Limb (tissue), 2 donors: ENCODE results near the gene CYTH2.
"Not testable (repeated sequence)": the region's sequence is repeated elsewhere in the genome, so short reads cannot be mapped to it uniquely, and the experiment has no call there.

Source experiments
- DNase-seq, 2 donors: peaks; one replicate each; pipeline ENCODE4 v3.0.0-alpha.2; 2016; ENCODE audit errors: extremely low spot score in 2 of 2

The CYTH2 gene

GRCh38 chr19:48477067-48477685 lies 8.0 kb downstream of the CYTH2 start:
- no peak for DNase-seq

DNA sequence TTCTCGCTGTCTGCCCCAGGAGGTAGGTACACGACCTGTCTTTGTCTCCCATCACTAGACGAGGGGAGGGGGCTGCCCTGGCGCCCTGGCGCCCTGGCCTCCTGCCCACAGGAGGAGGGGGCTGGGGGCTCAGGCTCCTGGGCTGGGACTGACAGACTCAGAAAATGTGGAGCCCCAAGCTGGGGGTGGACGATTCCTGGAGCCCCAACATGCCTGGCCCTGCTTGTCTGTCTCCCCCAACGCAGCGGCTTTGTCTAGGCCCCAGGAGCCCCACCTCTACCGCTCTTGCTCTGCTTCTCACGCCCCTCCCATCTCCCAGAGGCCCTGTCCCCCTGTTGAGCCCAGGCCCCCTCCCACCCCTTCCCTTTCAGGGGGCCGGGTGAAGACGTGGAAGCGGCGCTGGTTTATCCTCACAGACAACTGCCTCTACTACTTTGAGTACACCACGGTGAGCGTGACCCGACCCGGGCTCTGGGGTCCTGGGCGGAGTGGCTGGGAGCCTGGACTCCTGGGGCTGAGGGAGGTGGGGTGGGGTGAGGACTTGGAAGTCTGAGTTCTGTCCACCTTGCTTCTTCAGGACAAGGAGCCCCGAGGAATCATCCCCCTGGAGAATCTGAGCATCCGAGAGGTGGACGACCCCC lies 8.6 kb downstream of the CYTH2 start:
- peak in 1 of 2 donors; percentile 42 for DNase-seq

GRCh38 chr19:48478339-48479256 lies 9.4 kb downstream of the CYTH2 start:
- peak in 1 of 2 donors; percentile 36 for DNase-seq

- DNase-seq = peak in 1 of 2 donors; percentile 32
Measured at GRCh38 chr19:48479686-48480085, 10.5 kb downstream of the CYTH2 start.

DNA sequence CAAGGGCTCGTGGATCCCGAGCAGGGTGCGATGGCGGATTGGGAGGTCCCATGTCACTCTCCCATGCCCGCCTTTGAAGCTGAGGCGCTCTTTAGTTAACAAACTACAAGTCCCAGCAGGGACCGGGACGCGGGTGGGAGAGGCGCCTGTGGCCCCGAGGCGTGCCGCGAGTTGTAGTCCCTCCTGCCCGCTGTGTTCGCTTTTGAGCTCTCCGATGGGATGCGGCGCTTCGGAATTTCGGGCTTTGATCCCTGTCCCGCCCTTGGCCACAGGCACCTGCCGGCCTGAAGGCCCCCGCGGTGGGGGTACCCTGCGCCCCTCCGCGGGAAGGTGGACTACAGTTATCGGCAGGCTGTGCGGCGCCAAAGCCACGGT lies 11.0 kb downstream of the CYTH2 start:
- DNase-seq = no peak

GRCh38 chr19:48480558-48481500 lies 11.7 kb downstream of the CYTH2 start:
- DNase-seq = peak in 1 of 2 donors; percentile 71

GRCh38 chr19:48481846-48482639 lies 12.9 kb downstream of the CYTH2 start:
- DNase-seq = peak in 1 of 2 donors; percentile 26

DNA sequence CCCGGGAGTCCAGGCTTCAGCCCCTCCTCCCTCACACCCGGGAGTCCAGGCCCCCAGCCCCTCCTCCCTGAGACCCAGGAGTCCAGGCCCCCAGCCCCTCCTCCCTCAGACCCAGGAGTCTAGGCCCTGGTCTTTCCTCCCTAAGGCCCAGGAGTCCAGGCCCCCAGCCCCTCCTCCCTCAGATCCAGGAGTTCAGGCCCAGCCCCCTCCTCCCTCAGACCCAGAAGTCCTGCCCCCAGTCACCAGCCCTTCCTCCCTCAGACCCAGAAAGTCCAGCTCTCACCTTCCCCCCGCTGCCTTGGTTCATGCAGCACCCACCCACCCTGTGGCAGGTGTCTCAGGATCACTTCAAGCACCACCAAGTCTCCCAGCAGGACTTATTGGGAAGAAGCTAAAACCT lies 14.1 kb downstream of the CYTH2 start:
- no peak for DNase-seq

GRCh38 chr19:48484247-48484893 lies 15.2 kb downstream of the CYTH2 start:
- DNase-seq = no peak

DNA sequence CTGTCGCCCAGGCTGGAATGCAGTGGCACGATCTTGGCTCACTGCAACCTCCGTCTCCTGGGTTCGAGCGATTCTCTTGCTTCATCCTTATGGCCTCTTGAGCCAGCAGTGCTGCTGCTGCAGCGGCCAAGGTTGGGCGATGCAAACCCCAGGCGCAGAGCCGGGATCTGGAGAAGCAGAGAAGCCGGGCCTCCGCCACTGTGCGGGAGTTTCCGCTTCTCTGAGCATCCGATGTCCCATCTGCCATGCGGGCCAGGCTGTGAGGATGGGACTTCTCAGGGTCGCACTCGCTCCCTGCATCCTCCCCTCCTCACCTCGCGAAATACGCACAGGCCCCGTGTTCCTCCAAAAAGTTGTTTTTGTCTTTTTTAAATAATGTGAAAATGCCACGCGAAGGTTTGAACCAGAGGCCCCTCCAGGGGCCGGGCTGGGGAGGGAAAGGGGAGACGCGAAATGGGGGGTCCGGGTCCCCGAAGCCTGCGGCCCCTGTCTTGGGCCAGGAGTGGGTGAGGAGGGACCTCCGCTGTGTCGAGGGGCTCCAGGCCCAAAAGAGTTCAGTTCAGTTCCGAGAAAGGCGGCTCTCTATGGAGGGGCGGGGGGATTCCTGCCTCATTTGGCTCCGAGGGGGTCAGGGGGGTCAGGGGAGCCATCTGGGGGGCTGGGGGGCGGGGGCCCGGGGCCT lies 15.9 kb downstream of the CYTH2 start:
- no peak for DNase-seq

DNA sequence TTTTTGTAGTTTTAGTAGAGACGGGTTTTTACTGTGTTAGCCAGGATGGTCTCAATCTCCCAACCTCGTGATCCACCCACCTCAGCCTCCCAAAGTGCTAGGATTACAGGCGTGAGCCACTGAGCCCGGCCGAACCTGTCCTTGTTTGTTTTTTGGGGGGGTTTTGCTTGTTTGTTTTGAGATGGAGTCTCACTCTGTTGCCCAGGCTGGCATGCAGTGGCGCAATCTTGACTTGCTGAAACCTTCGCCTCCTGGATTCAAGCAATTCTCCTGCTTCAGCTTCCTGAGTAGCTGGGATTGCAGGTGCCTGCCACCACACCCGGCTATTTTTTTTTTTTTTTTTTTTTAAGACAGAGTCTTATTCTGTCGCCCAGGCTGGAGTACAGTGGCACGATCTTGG lies 17.5 kb downstream of the CYTH2 start:
- DNase-seq = not testable (repeated sequence)

DNA sequence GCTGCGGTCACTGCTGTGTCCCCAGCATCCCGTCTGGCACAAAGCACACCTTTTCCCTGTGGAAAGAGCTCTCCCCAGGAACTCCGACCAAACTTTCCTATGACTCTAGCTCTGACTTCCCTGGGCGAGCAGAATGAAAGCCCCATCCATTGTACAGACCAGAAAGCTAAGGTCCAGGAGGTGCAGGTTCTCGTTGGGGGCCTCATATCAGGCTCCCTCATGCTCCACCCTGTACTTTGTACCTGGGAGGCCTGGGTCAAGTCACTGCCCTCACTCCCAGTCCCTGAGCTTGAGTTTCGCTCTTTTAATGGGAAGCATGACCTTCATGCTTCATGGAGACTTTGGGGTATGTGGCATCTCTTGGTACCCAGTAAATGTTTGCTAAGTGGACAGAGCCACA lies 18.4 kb downstream of the CYTH2 start:
- no peak for DNase-seq

- peak in 1 of 2 donors; percentile 37 for DNase-seq
Measured at GRCh38 chr19:48487948-48488347, 18.8 kb downstream of the CYTH2 start.

DNA sequence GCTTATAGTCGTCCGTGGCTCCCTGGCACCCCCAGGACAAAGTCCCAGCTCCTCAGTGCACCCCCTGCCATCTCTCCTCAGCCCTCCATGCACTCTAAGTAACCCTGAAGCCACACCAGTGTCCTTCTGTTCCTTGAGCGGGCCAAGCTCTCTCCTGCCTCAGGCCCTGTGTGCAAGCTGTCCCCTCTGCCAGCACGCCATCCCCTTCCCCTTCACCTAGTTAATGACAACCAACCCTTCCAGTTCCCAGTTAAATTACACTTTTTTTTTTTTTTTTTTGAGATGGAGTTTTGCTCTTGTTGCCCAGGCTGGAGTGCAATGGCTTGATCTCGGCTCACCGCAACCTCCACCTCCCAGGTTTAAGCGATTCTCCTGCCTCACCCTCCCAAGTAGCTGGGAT lies 19.3 kb downstream of the CYTH2 start:
- not testable (repeated sequence) for DNase-seq

DNA sequence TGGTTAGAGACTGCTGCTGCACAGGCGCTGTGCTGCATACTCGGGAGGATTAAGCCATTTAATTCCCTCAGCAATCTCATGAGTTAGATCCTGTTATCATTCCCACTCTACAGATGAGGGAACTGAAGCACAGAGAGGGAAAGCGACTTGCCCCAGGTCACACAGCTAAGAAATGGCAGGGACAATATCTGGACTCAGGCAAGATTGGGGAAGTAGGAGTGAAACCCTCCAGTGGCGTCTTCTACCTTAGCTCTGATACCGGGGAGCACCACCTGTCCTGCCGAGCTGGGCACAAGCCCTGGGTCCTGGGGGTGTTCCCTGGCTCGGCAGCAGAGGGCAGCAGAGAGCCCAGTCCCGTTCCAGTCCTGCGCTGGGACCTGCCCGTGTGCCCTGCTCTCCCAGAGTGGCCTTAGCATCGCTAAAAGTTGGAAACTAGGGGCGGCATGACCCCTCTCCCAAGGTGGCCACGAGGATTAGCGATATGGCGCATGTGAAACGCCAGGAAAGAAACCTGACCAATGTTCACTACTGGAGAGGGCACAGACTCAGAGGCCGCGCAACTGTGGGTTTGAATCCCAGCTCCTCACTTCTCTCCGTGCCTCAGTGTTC lies 20.5 kb downstream of the CYTH2 start:
- DNase-seq = peak in 1 of 2 donors; percentile 83

GRCh38 chr19:48490981-48491792 lies 22.0 kb downstream of the CYTH2 start:
- peak in 1 of 2 donors; percentile 69 for DNase-seq

- peak in 1 of 2 donors; percentile 34 for DNase-seq
Measured at GRCh38 chr19:48491793-48492123, 22.6 kb downstream of the CYTH2 start.
